GM12891 (cell line): ENCODE results near the gene ADCY5.

ENCODE experiments used
- DNase-seq: peaks from one replicate; pipeline ENCODE4 v3.0.0; 2011; ENCODE audit warnings: low spot score; ENCODE audit not compliant: insufficient read length
- FAIRE-seq: peaks from 2 replicates; lab custom pipeline; 2011; peaks lifted over from hg19 to GRCh38; lab: Jason Lieb, UNC
- PAX5 ChIP-seq: IDR thresholded peaks from 2 replicates; pipeline ENCODE4 v1.6.1; 2011; ENCODE audit warnings: low read length, moderate library complexity, mild to moderate bottlenecking; ENCODE audit not compliant: insufficient read depth, severe bottlenecking
- POLR2A ChIP-seq: IDR thresholded peaks from 2 replicates; pipeline ENCODE4 v1.6.1; 2011; ENCODE audit warnings: low read depth, low read length, control low read depth
- POLR2AphosphoS5 ChIP-seq: IDR thresholded peaks from 2 replicates; pipeline ENCODE4 v1.6.1; 2011; ENCODE audit warnings: low read depth, low read length, control low read depth
- POU2F2 ChIP-seq: IDR thresholded peaks from 2 replicates; pipeline ENCODE4 v1.6.1; 2011; ENCODE audit warnings: low read depth, mild to moderate bottlenecking, control low read depth, low read length, moderate library complexity
- SPI1 ChIP-seq: IDR thresholded peaks from 2 replicates; pipeline ENCODE4 v1.6.1; 2011; ENCODE audit warnings: low read depth, low read length, control low read depth
- TAF1 ChIP-seq: IDR thresholded peaks from 2 replicates; pipeline ENCODE4 v1.6.1; 2011; ENCODE audit warnings: low read depth, low read length, control low read depth

The ADCY5 gene

DNA sequence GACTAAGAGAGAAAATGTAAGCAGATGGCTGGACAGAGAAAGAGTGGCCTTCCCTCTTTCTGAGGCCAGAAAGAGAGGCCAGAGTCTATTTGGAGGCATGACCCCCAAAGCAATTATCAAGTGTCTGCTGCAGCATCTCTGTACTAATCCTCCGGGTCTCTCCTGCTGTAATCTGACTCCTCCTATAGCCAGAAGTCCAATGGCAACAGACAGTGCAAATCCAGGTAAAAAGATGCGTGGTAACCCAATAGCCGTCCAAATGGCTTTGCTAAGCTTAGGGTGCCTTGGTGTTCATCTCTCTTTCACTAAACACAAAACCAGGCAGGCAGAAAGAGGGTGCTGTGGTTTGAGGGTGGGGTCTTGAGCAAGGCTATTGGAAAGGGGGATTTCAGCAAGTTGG, 91.6 kb downstream of the ADCY5 start:
- TF ChIP-seq PAX5 (no peak), TAF1 (no peak), POLR2A (no peak)
- DNase-seq (no peak), FAIRE-seq (no peak)

DNA sequence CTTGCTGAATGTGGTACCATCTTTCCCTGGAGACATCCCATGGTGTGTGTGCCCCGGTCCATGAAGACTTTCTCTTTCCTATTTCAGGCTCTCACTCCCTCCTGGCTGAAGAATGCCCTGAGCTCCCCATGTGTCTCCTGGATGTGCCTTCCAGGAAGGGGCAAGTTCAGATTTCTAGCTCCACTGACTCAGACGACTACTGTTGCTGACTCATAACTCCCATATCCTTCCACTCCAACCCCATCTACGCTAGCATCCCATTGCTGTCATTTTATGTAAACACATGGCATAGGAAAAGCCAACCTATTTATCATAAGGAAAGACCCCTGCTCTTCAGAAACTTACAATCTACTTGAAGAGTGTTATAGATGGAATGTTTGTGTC, 95.0 kb downstream of the ADCY5 start:
- no peak for TF ChIP-seq SPI1
- no peak for TF ChIP-seq PAX5
- no peak for TF ChIP-seq POU2F2
- TF ChIP-seq TAF1, result no peak
- TF ChIP-seq POLR2A, result no peak
- no peak for TF ChIP-seq POLR2AphosphoS5
- FAIRE-seq (no peak), DNase-seq (no peak)

DNA sequence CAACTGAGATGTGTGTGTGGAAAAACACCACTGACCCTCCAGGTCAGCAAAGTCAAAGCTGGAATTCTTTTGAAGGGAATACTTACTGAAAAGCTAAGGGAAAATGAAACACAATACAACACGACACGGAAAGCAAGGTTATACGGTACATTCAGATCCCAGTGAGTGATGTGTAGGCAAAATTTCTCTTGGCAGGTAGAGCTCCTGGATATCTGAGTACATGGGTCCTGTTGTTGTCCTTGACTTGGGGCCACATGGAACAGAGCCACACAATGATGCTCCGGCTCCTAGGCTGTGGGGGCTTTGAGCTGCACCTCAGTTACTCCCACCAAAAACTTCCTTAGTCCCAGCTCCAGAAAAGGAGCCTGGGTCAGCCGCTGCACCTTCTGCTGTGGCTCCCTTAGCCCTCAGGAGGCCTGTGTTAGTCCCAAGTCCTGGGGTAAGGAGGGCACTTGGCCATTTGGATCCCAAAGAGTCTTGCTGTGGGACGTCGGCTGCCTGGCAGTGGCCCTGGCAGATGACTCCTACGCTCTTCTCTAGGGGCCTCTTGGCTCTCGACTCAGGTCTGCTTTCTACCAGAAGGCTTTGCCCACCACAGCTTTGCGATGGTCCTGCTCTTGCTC, 95.6 kb downstream of the ADCY5 start:
- FAIRE-seq (no peak), DNase-seq (no peak)
- TF ChIP-seq PAX5 (no peak), SPI1 (no peak), POLR2A (no peak), POLR2AphosphoS5 (no peak), TAF1 (no peak), POU2F2 (no peak)

DNA sequence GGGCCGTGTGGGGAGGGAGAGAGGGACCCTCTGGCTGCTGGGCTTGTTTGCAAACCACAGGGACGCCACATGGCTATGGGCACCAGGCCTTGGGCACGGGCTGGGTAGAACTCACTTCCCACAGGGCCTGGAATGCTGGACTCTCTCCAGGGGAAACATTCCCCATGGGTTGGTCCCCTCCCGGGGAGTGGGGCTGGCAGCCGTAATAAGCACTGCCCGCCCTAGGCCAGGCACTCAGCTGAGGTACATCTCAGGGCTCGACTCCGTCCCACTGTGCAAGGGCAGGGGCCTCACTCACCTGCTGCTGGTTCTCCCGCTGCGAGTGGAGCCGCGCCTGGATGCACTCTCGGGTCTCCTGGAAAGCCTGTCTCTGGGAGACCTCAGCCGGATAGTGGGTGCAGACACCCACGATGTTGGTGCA, 96.7 kb downstream of the ADCY5 start:
- DNase-seq (no peak), FAIRE-seq (no peak)
- TF ChIP-seq POLR2A (no peak), POLR2AphosphoS5 (no peak), PAX5 (no peak), POU2F2 (no peak), SPI1 (no peak), TAF1 (no peak)

DNA sequence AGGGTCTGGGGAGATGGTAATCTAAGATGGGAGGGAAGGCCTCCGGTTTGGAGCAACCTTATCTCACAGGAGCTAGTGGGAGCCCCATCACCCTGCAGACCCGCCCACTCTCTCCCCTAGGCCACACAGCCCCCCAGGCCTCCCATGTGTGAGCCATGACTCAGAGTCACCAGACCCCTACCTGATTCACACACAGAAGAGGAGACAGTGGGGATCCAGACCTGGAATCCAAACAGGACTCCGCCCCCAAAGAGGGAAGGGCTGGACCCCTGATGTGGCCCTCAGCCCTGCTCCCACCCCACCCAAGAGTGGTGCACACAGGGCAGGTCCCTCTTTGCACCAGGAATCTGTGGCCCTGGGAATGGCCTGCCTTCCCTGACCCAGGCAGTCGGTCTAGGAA, 97.4 kb downstream of the ADCY5 start:
- DNase-seq, result no peak
- FAIRE-seq, result no peak
- no peak for TF ChIP-seq SPI1
- no peak for TF ChIP-seq POU2F2
- no peak for TF ChIP-seq POLR2A
- no peak for TF ChIP-seq POLR2AphosphoS5
- no peak for TF ChIP-seq TAF1
- TF ChIP-seq PAX5, result no peak

DNA sequence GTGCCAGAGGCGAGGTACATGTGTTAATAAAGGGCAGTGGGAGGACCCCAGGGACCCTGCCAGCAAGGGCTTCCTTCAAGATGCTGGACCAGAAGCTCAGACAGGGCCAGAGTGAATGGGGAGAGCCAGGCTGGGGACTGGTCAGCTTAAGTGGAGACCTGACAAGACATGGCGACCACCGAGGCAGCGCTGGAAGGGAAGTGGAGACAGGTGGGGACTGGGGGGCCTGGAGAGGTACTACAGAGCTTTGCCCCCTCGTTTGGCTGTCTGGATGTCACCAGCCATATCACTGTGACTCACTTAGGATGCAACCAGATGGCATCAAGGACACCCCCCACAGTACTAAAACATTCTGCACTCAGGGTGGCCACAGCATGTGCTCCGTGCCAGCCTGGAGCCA, 97.9 kb downstream of the ADCY5 start:
- FAIRE-seq (no peak), DNase-seq (no peak)
- TF ChIP-seq SPI1, result no peak
- no peak for TF ChIP-seq POLR2A
- TF ChIP-seq POLR2AphosphoS5, result no peak
- TF ChIP-seq TAF1, result no peak
- no peak for TF ChIP-seq POU2F2
- no peak for TF ChIP-seq PAX5

DNA sequence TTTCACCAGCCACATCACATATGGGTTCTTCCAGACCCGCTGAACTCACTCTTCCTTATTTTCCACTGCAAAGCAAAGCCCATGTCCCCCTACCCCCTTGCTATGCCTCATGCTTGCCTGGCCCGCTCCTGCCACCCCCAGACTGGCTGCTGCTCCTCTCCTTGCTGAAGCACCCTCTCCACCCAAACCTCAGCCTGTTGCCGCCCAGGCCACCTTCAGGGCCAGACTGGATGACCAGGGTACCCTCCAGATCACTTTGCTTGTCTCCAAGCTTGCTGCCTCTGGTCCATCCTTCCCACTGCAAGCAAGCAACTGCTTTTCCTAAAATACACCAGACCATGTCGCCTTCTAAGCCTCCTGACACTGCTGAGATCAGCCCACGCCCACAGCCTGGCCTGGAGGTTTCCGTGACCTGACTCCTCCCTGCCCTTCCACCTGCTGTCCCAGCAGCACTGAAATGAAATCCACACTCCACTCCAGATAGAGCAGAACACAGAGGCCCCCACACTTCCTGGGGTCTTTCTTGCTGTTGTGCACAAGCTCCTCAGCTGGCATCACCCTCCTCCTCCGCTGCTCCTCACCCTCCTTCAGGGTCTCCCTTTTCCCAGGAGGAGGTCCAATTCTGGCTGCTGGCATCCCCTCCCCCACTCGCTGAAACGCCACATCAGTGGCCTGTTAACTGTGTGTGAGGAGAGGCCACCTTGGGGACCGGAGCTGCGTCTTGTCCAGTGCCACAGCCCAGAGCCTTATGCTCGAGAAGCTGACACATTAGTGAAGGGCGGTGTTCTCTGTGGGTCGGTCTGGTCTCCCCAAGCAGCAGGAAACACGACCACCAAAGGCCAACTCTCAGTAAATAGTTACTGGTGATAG, 99.1 kb downstream of the ADCY5 start:
- no peak for TF ChIP-seq PAX5
- TF ChIP-seq SPI1, result no peak
- no peak for TF ChIP-seq POLR2A
- no peak for TF ChIP-seq POU2F2
- TF ChIP-seq POLR2AphosphoS5, result no peak
- no peak for TF ChIP-seq TAF1
- FAIRE-seq, result no peak
- no peak for DNase-seq

DNA sequence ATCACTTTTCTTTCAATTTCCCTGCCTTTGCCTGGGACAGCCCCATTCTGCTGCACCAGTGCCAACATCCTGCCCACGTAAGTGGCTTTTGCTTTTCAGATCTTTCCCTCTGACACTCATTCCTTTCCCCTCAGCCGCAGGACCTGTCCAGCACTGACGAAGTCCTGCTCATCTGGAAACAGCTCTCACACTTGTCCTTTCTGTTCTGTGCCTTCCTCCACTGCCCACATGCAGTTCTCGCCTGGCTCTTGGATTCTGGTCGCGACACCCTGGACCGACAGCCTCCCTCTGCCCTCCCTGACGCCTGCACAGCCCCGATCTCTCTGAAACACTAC, 99.7 kb downstream of the ADCY5 start:
- FAIRE-seq (no peak), DNase-seq (no peak)
- TF ChIP-seq POLR2A, result no peak
- TF ChIP-seq TAF1, result no peak

DNA sequence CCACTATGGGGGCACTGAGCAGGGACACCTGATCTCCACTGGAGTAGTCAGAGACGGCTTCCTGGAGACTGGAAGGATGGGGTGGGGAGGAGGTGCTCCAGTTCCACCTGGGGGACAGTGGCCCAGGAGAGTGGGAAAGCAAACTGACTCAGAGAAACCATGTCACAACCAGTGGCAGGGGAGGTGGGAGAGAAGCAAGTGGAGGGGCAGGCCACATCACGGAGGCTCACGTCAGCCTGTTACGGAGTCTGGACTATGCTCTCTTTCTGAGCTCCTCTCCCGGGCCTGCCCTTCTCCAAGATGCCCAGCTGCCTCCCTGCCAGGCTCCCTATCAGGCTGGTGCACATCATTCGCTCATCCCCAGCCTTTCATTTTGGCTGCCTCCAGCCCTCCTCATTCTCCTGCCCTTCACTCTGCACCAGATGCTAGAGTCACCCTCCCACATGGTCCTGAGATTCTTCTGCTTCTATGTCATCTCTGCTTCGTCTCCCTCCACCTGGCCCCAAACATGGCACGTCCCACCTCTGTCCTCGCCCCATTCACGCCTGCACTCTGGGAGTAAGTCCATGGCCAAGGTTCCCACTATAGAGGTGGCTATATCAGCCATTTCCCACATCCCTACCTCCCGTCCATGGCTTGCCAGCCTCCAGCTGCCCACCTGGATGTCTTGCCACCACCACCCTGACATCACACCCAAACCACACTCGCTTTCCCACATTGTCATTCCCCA, 100.3 kb downstream of the ADCY5 start:
- no peak for FAIRE-seq
- DNase-seq, result no peak
- TF ChIP-seq POLR2AphosphoS5, result no peak
- no peak for TF ChIP-seq PAX5
